Gastroesophageal sphincter (tissue), 3 donors: ENCODE data around the gene HNF4A.
"Not testable (repeated sequence)": the region's sequence is repeated elsewhere in the genome, so short reads cannot be mapped to it uniquely, and the experiment has no call there.

Experiments used
- POLR2A ChIP-seq, 2 donors: fragments of 450-650 bp; IDR thresholded peaks; one replicate each; pipeline ENCODE4 v1.6.1; 2017; ENCODE audit warnings: antibody characterized with exemption in 2 of 2, mild to moderate bottlenecking in 2 of 2, moderate library complexity in 1 of 2
- TF ChIP-seq, protein P1 (sequence below), 4 experiments: fragments of 200-600 bp in 2 of 4; fragments of 450-650 bp in 2 of 4; sonication (generic) in 1 of 4; IDR thresholded peaks; one replicate each; pipeline ENCODE4 v1.5.1; 2017 to 2019; ENCODE audit warnings: antibody characterized with exemption in 4 of 4, mild to moderate bottlenecking in 2 of 4, moderate library complexity in 2 of 4

DNA sequence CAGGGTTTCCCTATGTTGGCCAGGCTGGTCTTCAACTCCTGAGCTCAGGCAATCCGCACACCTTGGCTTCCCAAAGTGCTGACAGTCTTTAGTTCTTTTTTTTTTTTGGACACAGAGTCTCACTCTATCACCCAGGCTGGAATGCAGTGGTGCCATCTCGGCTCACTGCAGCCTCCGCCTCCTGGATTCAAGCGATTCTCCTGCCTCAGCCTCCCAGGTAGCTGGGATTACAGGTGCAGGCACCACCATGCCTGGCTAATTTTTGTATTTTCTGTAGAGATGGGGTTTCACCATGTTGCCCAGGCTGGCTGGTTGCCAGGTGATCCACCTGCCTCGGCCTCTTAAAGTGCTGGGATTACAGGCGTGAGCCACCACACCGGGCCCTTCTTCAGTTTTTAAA is 27.8 kb upstream of the HNF4A start:
- TF ChIP-seq, protein P1, sequence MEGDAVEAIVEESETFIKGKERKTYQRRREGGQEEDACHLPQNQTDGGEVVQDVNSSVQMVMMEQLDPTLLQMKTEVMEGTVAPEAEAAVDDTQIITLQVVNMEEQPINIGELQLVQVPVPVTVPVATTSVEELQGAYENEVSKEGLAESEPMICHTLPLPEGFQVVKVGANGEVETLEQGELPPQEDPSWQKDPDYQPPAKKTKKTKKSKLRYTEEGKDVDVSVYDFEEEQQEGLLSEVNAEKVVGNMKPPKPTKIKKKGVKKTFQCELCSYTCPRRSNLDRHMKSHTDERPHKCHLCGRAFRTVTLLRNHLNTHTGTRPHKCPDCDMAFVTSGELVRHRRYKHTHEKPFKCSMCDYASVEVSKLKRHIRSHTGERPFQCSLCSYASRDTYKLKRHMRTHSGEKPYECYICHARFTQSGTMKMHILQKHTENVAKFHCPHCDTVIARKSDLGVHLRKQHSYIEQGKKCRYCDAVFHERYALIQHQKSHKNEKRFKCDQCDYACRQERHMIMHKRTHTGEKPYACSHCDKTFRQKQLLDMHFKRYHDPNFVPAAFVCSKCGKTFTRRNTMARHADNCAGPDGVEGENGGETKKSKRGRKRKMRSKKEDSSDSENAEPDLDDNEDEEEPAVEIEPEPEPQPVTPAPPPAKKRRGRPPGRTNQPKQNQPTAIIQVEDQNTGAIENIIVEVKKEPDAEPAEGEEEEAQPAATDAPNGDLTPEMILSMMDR (IDR thresholded peaks at IDR 0.05) = not testable (repeated sequence)
- not testable (repeated sequence) for TF ChIP-seq POLR2A (IDR thresholded peaks at IDR 0.05)
